Inferior parietal cortex (tissue), 1 donor: Measurements from ENCODE around the gene CHRNB1.

Experiments
- DNase-seq: peaks from one replicate; pipeline ENCODE4 v3.0.0-alpha.2; 2016; ENCODE audit errors: extremely low spot score

CHRNB1 gene, protein sequence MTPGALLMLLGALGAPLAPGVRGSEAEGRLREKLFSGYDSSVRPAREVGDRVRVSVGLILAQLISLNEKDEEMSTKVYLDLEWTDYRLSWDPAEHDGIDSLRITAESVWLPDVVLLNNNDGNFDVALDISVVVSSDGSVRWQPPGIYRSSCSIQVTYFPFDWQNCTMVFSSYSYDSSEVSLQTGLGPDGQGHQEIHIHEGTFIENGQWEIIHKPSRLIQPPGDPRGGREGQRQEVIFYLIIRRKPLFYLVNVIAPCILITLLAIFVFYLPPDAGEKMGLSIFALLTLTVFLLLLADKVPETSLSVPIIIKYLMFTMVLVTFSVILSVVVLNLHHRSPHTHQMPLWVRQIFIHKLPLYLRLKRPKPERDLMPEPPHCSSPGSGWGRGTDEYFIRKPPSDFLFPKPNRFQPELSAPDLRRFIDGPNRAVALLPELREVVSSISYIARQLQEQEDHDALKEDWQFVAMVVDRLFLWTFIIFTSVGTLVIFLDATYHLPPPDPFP

DNA sequence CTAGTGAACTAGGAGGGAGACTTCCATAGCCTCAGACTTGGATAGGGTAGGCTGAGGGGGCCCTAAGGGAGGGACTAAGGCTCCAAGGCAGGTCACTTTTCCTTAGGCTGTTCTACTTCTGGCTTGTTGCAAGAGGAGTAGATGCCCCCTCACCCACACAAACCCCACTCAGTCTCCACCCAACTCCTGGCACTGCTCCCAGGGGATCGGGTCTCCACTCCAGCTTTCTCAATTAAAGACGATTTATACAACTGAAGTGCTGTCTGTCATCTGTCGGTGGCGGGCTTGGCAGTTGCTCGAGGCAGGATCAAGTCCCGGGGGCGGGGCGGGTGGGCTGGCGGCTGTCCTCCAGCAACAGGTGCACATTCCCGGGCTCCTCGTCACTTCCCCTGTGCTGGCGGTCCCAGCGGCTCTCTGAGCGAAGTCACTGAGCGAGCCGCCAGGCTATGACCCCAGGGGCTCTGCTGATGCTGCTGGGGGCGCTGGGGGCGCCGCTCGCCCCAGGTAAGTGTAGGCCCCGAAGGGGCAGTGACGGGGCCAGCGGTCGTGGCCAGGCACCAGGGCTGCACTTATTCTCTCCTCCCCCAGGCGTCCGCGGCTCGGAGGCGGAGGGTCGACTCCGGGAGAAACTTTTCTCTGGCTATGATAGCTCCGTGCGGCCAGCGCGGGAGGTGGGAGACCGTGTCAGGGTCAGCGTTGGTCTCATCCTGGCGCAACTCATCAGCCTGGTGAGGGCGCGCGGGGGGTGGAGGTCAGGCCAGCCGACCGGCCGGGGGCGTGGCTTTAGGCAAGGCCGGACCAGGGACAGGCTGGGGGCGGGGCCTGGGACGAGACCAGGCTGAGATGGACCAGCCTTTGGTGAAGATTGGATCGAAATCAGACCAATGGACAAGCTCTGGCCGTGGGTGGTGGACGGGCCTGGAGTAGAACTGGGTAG is at the start of gene CHRNB1:
TSS of gene CHRNB1 (plus strand) at position 380 of the 937 bp plus-strand sequence. CDS start at position 447, 67 bp downstream.
- DNase-seq, result peak; percentile 57

DNA sequence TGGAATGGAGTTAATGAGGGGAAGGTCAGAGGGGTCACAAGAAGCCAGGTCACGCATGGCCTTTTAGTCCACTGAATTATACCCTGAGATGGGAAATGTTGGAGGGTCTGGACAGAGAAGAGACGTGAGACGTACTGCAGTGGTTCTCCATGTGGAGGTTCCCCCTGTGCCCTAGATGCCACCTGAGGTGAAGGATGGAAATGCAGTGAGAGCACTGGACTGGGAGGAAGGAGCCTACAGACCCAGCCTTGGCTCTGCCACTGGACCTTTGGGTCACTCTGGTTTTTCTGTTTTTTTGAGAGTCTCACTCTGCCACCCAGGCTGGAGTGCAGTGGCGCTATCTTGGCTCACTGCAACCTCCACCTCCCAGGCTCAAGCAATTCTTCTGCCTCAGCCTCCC is 48.7 kb upstream of the CHRNB1 start:
- no peak for DNase-seq

DNA sequence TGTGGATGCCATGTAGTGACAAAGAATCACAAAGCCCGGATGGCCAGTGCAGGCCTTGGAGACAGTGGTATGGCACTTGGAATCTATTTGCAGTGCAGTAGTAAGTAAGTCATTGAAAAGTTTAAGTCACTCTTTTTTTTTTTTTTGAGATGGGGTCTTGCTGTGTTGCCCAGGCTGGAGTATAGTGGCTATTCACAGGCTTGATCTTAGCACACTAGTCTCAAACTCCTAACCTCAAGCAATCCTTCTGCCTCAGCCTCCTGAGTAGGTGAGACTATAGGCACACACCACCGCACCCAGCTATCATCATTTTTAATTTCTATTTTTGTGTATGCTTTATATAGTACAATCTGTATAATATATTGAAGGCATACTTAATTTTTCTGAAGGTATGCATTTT is 46.2 kb upstream of the CHRNB1 start:
- no peak for DNase-seq

DNA sequence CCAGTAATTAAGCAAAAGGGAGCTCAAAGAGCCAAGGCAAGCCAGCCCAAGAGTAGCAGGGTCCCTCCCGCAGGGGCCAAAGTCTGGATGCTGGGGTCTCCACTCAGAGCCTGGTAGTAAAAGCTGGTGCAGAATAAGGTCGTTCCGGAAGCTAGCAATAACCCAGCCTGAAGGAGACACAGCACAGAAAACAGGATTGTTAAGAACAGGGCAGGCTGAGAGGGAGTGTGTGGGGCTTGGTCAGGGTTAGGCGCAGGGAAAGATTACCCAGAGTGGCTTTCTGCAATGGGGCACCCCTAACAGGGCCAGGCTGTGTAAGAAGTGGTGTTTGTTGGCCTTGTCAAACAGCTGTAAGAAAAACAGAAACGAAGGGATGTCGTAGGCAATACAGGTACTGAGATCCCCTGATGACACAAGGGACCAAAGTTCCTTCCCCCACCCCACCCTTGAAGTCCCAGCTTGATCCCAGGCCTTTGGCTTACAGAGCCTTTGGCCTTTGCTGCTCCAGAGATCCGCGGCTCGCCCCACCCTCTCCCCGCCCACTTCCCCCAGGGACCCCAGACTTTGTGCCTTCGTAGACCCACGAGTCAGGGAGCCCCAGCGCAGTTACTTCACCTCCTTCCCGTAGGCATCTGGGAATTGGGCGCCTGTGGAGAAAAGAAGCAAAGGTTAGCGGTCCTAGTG is 41.7 kb upstream of the CHRNB1 start:
- no peak for DNase-seq

DNA sequence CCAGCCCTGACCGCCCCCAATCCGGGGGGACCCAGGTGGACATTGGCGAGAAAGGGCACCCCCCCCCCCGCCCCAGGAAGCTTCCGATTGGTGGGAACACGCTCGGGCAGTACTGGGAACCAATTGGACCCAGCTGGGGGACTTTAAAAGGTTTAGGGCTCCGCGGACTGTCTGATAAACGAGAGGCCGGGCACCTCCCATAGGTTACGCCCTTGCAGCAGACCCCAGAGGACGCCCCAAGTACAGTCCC is 41.2 kb upstream of the CHRNB1 start:
- no peak for DNase-seq

DNA sequence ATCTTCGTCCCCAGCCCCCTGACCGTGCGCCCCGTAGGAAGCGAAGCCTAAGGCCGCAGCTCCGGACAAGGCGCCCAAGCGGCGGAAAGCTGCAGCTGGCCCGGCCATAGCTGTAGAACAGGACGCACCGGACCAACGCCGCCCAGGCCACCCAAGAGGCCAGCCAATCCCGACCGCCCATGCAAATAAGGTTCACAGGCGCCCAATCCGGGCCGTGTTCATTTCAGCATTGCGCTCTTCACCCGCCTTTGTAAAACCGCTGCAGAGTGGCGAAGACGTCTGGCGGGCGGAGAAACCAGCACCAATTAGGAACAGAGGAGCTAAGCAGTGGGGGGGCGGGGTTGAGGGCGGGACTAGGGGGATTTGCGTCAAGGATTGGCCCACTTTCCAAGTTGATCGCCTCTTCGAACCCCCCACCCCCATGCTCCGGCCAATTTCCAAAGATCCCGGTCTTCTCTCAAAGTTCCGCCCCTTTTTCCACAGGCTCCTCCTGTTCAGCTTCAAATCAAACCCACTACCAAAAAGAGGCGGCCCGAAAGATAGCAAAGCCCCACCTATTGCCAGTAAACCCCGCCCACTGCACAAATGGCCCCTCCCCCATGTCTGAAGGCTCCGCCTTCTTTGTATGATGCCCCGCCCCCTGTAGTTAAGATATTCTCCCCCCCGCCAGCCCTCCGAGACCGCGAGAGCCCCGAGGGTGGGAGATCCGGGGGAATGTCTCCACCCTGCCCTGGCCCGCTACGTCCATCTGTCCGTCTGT is 40.7 kb upstream of the CHRNB1 start, which contains the start of gene TMEM256:
TSS of gene TMEM256 (minus strand) at position 121 of the 760 bp plus-strand sequence. CDS start at position 108, 13 bp downstream.
- DNase-seq, result peak; percentile 98

DNA sequence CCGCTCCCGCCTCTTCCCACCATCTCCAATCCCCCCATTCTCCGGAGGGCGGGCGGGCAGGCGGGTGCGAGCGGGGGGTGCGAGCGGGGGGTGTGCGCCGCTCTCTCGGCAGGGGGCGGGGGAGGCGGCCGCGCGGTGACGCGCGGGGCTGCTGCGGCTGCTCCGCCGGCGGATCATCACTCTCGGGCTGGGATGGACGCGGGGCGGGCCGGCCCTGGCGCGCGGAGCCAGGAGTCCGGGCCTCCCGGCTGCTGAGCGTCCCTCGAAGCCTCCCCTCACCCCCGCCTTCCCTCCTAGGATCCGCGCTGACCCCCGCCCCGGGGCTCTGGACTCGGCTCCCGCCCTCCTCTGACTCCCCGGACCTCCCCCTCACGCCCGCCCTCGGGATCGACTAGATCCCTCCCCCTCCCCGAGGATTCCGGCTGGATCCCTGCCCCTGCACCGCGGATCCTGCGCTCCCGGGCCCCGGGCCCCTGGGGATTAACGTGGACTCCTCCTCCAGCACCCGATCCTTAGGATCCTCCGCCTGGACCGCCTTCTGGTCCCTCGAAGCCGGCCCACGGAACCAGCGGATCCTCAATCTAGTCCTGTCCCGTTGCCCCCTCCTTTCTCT is 40.0 kb upstream of the CHRNB1 start:
- no peak for DNase-seq

DNA sequence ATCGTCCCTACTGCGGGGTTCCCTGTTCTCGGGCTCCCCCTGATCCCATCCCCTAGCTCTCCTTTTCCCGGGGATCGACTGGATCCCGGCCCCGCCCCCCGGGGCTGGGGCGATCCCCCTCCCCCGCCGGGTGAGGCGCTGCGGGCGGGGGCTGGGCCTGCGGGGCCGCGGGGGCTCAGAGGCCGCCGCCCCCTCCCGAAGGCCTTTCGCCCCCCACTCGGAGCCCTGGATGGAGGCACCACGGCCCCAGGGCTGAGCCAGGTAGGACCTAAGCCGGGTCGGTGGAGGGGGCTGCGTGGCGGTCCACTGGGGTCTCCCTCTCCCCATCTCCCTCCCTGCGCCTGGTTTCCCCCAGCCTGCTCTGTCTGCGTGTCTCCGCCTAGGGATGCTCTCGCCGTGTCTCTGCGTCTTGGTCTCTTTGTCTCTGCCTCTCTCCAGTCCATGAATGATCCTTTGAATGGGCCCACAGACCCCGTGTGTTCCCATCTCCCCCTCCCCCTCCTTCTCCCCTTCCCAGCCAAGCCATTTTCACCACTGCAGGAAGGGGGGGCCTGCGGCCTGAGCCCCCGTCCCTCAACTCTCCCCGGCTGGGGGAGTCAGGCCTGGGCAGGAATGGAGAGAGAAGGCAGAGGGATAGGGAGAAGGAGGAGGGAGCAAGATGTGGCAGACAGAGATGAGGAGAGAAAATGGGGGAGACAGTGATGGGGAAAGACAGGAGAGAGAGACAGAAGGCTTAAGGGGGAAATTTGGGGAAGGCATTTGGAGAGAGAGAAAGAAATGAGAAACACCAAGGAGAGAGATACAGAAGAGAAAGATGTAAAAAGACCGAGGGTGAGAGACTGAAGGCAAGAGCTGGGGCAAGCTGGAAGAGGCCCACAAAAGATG is 39.3 kb upstream of the CHRNB1 start:
- DNase-seq, result peak; percentile 12

DNA sequence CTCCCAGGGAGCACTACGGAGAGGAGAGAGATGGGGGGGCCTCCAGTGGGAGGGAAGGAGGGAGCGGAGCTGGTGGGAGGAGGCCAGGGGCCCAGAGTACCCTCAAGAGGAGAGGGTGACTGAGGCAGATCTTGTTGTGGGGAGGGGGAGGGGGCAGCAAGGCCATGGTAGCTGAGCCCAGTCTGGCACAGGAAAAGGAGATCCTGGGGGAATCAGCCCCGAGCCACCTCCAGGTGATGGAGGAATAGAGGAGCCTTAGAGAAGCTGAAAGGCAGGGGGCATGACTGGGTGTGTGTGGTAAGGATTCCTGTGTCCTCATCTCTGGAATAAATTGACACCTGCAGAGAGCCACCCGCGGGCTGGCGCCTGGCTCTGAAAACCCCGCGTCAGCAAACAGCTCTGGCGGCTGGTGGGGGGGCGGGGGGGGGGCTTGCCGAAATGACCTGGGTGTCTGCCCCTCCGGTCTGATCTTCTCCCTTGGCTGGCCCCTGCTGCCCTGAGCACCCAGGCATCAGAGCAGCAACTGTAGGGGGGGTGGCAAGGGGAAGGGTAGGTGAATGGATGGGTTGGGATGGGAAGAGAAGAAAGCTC is 38.5 kb upstream of the CHRNB1 start:
- no peak for DNase-seq

DNA sequence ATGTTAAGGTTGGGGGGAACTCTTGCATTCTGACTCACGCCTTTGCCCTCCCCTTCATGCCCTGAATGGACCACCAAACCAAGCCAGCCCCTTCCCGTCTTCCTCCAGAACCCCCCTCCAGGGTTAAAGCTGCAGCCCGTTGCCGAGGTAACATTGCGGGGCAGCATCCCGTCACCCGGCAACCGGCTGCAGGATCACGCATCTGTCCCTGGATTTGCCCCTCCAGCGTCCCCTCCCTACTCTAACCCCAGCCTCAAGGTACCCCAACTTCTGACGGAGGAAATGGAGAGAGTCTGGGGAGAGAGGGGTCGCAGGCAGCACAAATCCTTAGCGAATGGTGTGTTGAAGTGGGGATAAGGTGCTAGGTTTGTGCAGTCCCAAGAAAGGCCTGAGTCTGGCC is 37.8 kb upstream of the CHRNB1 start:
- DNase-seq, result no peak

DNA sequence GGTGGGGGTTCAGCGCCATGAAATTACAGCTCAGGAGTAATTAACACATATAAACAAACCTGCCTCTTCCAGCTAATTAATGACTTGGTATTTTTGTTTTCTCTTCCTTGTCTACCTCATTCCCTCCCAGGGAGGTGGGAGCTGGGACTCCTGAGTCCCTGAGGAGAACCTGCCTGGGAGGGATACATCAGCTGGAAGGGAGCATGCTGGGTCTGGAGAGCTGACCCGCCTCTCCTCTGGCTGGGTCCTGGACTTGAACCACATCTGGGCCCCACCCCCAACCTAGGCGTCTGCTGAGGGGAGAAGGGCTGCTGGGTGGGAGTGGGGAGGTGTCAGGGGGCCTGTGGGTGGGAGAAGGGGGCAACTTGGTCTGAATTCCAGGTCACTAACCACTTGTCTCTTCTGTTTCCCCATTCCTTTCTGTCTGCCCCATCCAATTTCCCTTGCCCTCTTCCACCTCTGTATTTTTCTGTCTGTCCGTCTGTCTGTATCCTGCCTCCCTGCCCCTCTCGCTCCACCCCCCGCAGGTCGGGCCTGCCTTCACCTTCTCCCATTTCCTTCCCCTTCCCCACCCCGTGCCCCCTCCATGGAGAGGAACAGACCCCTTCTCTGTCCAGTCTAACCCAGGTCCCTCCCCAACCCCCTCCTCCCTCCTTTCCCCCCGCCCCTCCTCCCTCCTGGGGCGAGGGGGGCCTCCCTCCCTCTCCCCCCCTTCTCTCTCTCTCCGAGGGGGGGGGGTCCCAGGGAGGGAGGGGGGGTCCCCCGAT is 37.2 kb upstream of the CHRNB1 start, which contains the start of gene NLGN2:
TSS of gene NLGN2 (plus strand) at position 361 of the 767 bp plus-strand sequence. CDS start 411 bp downstream, outside the sequence.
- no peak for DNase-seq

DNA sequence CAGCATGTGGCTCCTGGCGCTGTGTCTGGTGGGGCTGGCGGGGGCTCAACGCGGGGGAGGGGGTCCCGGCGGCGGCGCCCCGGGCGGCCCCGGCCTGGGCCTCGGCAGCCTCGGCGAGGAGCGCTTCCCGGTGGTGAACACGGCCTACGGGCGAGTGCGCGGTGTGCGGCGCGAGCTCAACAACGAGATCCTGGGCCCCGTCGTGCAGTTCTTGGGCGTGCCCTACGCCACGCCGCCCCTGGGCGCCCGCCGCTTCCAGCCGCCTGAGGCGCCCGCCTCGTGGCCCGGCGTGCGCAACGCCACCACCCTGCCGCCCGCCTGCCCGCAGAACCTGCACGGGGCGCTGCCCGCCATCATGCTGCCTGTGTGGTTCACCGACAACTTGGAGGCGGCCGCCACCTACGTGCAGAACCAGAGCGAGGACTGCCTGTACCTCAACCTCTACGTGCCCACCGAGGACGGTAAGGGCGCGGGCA is 36.6 kb upstream of the CHRNB1 start:
- DNase-seq, result no peak

DNA sequence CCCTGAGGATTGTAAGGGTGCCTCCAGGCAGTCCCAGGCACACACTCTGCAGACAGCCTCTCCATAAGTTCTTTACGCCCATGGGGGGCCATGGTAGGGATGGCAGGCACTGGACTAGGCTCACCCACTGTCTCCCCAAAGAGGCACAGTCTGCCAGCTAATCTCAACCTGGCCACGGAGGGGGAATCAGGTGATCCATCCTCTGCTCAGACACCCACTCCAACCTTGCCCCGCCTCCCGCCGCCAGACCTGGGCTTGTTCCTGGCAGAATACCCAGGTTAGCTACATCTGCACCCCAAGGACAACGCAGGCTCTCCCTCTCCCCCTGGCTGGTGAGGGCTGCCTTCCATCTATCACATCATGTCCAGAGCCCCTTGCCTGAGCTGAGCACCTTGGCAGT is 36.0 kb upstream of the CHRNB1 start:
- no peak for DNase-seq

DNA sequence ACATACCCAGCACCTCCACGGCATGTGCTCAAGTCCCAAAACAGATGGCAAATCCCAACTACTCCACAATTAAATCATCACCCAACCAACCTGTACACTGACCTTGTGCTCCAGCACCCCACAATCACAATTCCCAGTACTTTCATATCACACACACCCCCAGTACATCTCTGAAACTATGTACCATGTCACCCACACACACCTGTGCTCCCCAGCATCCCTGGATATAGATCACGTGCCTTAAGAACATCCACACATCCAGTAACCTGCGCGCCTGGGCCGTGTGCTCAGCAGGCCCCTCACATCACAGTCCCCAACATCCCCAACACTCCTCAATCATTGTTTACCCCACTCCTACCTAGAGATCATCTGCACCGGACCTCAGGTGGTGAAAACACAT is 35.1 kb upstream of the CHRNB1 start:
- no peak for DNase-seq

DNA sequence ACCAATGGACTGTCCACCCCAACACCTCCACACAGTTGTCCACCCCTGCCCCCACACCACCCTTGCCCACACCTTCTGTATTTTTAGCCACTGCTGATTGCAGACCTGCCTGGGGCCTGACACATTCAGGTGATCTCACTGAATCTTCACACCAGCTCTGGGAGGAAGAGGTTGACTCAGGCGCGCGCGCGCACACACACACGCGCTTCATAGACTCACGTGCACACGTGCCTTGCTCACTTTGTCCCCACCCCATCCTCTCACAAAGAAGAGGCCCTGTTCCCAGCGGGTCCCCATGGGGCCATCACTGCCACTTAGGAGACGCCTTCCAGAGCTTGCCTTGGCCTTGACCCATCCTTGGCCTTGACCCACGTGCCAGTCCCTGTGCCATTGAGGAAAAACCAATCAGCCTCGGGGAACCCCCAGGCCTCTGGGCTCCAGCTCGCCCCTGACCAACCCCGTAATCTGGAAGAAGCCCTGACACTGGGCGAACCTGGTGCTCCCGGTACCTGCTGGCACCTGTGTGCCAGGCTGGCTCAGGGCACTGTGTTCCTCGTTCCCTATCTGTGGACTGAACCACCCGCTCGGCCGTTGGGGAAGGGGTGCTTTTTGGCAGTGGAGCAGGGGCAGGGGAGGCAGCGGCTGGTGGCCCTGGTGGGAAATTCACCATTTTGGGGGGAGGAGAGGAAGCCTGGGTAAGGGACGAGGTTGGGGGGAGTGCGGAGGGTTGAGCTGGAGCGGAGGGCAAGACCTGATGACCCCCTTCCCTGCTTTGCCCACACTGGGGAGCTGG is 34.0 kb upstream of the CHRNB1 start:
- DNase-seq, result no peak

DNA sequence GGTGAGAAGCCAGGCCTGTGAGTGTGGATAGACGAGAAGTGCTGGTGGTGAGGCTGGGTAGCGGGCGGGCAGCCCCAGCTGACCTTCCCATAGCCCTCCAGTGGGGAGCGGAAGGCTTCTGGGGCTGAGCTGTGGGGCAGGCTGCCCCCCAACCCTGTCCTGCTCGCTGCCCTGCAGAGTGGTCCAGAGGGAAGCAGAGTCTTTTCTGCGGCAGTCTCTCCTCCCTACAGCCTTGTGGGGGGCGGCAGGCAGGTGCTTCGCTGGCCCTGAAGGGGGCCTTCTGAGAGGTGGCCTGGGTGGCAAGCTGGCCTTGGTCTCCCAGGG is 33.5 kb upstream of the CHRNB1 start:
- DNase-seq, result no peak

DNA sequence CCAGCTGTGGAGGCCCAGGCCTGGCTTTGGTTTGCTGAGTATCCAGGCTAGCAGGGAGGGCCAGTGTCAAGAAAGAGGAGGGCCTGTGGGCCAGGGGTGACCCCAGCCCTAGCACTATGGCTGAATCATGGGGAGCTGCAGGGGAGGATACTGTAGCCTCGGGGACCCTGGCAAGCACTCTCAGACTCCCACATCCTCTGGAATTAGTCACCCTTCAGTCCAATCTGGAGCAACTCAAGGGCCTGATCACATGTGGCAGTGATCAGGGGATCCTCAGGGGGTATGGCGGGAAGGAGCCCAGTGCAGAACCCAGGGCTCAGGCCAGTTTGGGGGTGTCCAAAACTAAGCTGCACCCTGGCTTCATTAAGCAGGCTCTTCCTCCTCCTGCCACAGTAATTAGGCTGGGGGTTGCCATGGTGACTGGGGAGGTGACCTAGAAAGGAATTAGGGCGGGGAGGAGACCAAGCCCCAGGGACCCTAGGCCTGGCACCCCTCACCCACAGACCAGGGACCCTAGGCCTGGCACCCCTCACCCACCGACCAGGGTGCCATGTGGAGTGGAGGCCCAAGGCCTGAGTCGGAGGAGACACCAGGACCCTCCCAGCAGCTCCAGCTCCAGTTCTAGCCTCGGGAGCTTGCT is 31.4 kb upstream of the CHRNB1 start:
- DNase-seq, result no peak
